Subcutaneous adipose tissue (tissue), 4 donors: ENCODE measurements around the gene SLC35B1. TPM values are rescaled to one million over a fixed set of nuclear protein-coding genes. Genes with fewer than 3 reads are reported as not detected.

Source experiments
- total RNA-seq, 4 donors: library from RNA; depleted of rRNA; stranded (reverse); fragments of >200 nt; gene quantifications; one replicate each; pipeline ENCODE4 v1.1.0, GENCODE V29; 2016
- TF ChIP-seq, protein P1 (sequence below): fragments of 450-650 bp; IDR thresholded peaks from one replicate; pipeline ENCODE4 v1.5.1; 2016; ENCODE audit warnings: low read depth, mild to moderate bottlenecking, control low read depth, antibody characterized with exemption, moderate library complexity

The SLC35B1 gene
- total RNA-seq, 4 donors from 2014 or later: 26.8 to 42.2 (median 33.3) TPM

DNA sequence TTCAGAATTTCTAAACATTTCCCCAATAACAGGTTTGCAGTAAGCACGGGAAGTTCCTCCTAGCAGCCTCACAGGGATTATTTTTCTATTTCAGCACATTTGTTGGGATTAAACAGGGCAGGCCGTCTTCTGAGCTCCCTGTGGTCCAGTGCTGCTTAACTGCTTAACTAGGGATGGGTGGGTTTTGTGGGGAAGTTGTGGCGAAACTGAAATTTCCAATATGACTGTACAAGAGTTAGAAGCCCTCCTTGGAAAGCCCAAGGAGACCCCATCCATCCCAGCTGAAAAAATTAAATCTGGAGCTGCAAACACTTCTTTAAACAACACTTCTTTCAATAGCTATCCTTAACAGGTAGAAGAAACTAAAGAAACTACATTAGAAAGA is 33.9 kb upstream of the SLC35B1 start:
- TF ChIP-seq, protein P1, sequence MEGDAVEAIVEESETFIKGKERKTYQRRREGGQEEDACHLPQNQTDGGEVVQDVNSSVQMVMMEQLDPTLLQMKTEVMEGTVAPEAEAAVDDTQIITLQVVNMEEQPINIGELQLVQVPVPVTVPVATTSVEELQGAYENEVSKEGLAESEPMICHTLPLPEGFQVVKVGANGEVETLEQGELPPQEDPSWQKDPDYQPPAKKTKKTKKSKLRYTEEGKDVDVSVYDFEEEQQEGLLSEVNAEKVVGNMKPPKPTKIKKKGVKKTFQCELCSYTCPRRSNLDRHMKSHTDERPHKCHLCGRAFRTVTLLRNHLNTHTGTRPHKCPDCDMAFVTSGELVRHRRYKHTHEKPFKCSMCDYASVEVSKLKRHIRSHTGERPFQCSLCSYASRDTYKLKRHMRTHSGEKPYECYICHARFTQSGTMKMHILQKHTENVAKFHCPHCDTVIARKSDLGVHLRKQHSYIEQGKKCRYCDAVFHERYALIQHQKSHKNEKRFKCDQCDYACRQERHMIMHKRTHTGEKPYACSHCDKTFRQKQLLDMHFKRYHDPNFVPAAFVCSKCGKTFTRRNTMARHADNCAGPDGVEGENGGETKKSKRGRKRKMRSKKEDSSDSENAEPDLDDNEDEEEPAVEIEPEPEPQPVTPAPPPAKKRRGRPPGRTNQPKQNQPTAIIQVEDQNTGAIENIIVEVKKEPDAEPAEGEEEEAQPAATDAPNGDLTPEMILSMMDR: no peak

DNA sequence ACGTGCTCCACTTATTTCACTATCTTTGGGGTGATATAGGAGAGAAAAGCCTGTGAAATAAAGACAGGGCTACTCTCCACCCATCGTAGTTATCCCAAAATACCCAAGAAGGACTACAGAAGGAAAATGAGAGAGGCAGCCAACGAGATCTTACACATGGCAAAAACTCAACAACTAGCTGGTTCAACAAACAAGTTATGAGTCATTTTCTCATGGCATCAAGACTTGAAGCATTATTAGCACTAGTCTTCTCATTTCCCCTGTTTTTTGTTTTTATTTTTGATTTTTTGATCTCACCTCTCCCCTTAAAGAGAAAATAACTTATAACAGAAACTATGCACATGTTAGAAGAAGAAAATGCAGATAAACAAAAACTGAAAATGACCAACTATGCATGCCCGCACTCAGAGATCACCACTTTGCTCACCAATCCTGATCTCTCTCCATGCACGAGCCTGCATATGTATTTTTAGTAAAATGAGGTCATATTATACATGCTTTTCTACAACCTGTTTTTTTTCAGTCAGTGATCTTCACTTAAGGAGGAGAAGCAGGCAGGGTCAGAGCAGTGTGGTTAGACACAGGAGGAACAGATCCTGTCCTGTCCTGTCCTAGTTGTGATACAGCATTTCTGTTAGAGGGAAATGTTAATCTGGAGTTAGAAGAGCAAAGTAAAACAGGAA is 33.4 kb upstream of the SLC35B1 start:
- TF ChIP-seq, protein P1: no peak

DNA sequence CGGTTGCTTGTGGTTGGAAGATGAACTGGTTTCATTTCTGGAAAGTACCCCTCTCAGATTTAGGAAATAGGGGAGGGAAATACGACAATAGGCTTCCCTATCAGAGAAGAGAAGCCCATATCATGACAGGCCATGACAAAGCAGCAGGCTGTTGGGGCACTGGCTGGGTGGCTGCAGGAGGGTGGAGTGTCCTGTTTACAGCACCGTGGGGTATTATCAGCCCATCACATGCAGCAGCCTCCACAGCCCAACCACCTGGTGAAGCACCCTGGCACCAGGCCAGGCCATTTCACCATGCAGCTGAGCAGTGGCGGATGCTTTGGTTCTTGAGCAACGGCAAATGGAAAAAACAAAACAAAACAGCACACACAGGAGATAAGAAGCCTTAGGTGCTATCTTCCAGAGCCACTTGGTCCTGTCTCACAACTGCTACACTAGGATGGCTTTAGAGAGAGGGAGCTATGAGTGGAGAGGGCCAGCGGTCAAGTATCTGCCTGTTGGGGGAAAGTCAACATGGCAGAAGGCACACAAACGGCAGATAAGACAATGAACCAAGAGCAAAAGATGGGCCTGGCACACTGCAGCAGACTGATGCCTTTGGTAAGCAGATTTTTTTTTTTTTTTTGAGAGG is 32.0 kb upstream of the SLC35B1 start:
- TF ChIP-seq, protein P1: no peak

DNA sequence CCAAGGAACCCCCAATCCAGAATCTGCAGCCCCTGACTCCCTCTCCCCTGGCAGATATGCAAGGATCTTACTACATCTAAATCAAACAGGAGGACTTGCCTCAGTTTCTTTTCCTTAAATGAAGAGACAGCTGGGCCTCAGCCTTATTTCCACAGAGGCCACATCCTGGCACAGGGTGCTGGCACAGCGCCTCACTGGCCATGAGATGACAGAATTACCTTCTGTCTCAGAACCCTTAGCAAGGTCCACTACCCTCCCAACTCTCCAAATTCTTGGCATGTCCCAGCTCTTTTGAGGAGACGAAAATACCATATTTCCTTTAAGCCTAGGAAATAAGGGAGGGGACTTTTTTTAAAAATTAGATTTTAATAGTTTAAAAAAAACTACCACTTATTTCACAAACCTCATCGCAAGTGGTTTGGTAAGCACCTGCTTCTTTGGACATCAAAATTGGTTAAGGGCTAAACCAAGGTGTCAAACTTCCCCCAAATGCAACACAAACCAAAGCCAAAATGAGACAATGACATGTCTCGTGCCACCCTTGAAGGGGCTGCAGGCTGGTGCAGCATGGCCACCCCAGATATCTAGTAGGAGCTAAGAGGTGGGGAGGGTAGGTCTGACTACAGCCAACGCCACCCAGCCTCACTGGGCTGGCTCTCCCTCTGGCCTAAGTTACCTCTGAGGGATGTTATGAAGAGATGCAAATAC is 30.8 kb upstream of the SLC35B1 start:
- TF ChIP-seq, protein P1: no peak

DNA sequence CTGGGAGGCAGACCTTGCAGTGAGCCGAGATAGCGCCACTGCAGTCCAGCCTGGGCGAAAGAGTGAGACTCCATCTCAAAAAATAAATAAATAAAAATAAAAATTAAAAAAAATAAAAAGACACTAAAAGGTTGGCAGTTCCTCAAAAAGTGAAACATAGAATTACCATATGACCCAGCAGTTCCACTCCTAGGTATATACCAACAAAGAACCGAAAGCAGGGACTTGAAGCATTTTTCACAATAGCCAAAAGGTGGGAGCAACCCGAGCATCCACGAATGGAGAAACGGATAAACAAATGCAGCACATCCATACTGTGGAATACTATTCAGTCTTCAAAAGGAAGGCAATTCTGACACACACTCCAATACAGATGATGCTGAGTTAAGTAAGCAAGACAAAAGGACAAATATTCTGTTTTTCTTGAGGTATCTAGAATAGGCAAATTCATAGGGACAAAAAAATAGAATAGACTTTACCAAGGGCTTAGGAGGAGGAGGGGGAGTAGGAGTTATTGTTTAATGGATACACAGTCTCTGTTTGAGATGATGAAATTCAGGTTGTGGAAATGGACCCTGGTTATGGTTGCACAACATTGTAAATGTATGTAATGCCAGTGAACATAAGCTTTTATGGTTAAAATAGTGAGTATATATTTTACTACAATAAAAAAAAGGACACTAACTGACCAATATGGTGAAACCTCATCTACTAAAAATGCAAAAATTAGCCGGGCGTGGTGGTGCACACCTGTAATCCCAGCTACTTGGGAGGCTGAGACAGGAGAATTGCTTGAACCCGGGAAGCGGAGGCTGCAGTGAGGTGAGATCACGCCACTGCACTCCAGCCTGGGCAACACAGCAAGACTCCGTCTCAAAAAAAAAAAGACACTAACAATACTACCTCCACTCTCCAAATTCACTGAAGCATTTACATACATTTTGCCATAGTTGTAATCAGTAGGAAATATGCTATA is 27.0 kb upstream of the SLC35B1 start:
- TF ChIP-seq, protein P1: no peak

DNA sequence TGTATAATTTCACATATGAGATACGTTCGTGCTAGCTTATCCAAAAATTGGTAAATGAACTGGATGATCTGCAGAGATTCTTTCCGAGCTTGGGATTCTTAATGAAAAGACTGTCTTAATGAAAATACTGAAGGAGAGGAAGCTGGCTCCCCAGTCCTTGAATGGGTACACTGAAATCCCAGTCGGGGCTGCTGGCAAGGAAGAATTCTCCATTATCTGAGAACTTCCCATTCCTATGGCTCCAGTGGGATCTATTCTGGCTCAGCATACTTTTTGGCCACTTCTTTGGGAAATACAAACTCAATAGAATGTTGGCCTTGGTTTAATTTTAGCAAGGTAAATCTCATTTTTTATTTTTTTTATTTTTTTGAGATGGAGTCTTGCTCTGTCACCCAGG is 23.7 kb upstream of the SLC35B1 start:
- TF ChIP-seq, protein P1: no peak
